KMS-11 (cell line): ENCODE data around the gene CYB561.

Experiments used
- H2AFZ ChIP-seq: fragments of 200-600 bp; sonication (generic); 2 replicates; pipeline ENCODE4 v1.6.1; 2016; ENCODE audit warnings: antibody characterized with exemption, mixed run types, low read depth
- H3K27ac ChIP-seq: fragments of 200-600 bp; sonication (generic); 2 replicates; pipeline ENCODE4 v1.6.1; 2016; ENCODE audit warnings: mild to moderate bottlenecking, mixed run types
- H3K27me3 ChIP-seq: fragments of 200-600 bp; sonication (generic); 2 replicates; pipeline ENCODE4 v1.6.1; 2017; ENCODE audit warnings: mild to moderate bottlenecking, low read depth, mixed run types, moderate library complexity; ENCODE audit not compliant: insufficient read depth
- H3K36me3 ChIP-seq: fragments of 200-600 bp; sonication (generic); 2 replicates; pipeline ENCODE4 v1.6.1; 2017; ENCODE audit warnings: mild to moderate bottlenecking, mixed run types; ENCODE audit not compliant: insufficient read depth
- H3K4me1 ChIP-seq: fragments of 200-600 bp; sonication (generic); 2 replicates; pipeline ENCODE4 v1.6.1; 2016; ENCODE audit warnings: mild to moderate bottlenecking, low read depth, mixed run types; ENCODE audit not compliant: poor library complexity, severe bottlenecking
- H3K4me2 ChIP-seq: fragments of 200-600 bp; sonication (generic); 2 replicates; pipeline ENCODE4 v1.7.0; 2016; ENCODE audit warnings: mild to moderate bottlenecking, mixed run types
- H3K4me3 ChIP-seq: fragments of 200-600 bp; sonication (generic); IDR thresholded peaks from 2 replicates; pipeline ENCODE4 v1.6.1; 2017; ENCODE audit warnings: low read depth, low read length, mixed read lengths; ENCODE audit not compliant: insufficient read depth
- H3K79me2 ChIP-seq: fragments of 200-600 bp; sonication (generic); 2 replicates; pipeline ENCODE4 v1.6.1; 2016; ENCODE audit warnings: low read depth, mixed run types; ENCODE audit not compliant: insufficient read depth
- H3K9ac ChIP-seq: fragments of 200-600 bp; sonication (generic); 2 replicates; pipeline ENCODE4 v1.6.1; 2016; ENCODE audit warnings: mild to moderate bottlenecking, mixed run types
- H4K20me1 ChIP-seq: fragments of 200-600 bp; sonication (generic); 2 replicates; pipeline ENCODE4 v1.6.1; 2016; ENCODE audit warnings: mild to moderate bottlenecking, mixed run types; ENCODE audit not compliant: insufficient read depth
- CTCF ChIP-seq: fragments of 200-600 bp; sonication (generic); conservative IDR thresholded peaks from 2 replicates; pipeline ENCODE4 v1.6.1; 2017; ENCODE audit warnings: low read depth, mild to moderate bottlenecking, antibody characterized with exemption, low read length, moderate library complexity, mixed read lengths

Gene CYB561

GRCh38 chr17:63423963-63424362 is 22.1 kb downstream of the CYB561 start:
- Histone ChIP-seq H4K20me1 (no peaks in the 10 kb centered on the region), H3K27ac (no peak overlapping the region), H3K4me2 (no peak overlapping the region), H3K27me3 (no peaks in the 10 kb centered on the region), H3K36me3 (no peaks in the 10 kb centered on the region), H3K9ac (no peak overlapping the region), H2AFZ (no peak overlapping the region), H3K79me2 (no peaks in the 10 kb centered on the region), H3K4me1 (no peaks in the 10 kb centered on the region), H3K4me3 (no peak overlapping the region)
- no peak for TF ChIP-seq CTCF

- Histone ChIP-seq H3K36me3 (no peaks in the 10 kb centered on the region), H3K4me3 (no peak overlapping the region), H3K4me2 (no peak overlapping the region), H4K20me1 (no peaks in the 10 kb centered on the region), H3K9ac (no peak overlapping the region), H3K79me2 (no peaks in the 10 kb centered on the region), H3K4me1 (no peaks in the 10 kb centered on the region), H3K27ac (no peak overlapping the region), H2AFZ (no peak overlapping the region), H3K27me3 (no peaks in the 10 kb centered on the region)
- TF ChIP-seq CTCF: no peak
Measured at GRCh38 chr17:63423251-63423950, 22.7 kb downstream of the CYB561 start.

GRCh38 chr17:63421681-63422645 is 24.1 kb downstream of the CYB561 start:
- Histone ChIP-seq H3K4me1 (no peaks in the 10 kb centered on the region), H3K27ac (no peak overlapping the region), H3K4me2 (no peak overlapping the region), H3K27me3 (no peaks in the 10 kb centered on the region), H3K79me2 (no peaks in the 10 kb centered on the region), H3K9ac (no peak overlapping the region), H4K20me1 (no peaks in the 10 kb centered on the region), H2AFZ (no peak overlapping the region), H3K4me3 (no peak overlapping the region), H3K36me3 (no peaks in the 10 kb centered on the region)
- TF ChIP-seq CTCF: no peak

GRCh38 chr17:63420868-63421680 is 25.0 kb downstream of the CYB561 start:
- Histone ChIP-seq H3K9ac (no peak overlapping the region), H3K36me3 (no peaks in the 10 kb centered on the region), H2AFZ (no peak overlapping the region)

More at GRCh38 chr17:63420868-63421680, 25.0 kb downstream of the CYB561 start:
- no peak overlapping the region for H3K4me3 ChIP-seq
- no peak overlapping the region for H3K4me2 ChIP-seq
- no peak for TF ChIP-seq CTCF
- no peaks in the 10 kb centered on the region for H3K4me1 ChIP-seq
- H3K27me3 ChIP-seq: no peaks in the 10 kb centered on the region
- no peak overlapping the region for H3K27ac ChIP-seq
- no peaks in the 10 kb centered on the region for H4K20me1 ChIP-seq
- no peaks in the 10 kb centered on the region for H3K79me2 ChIP-seq
